Activated CD4-positive, alpha-beta memory T cell treated with anti-CD3 and anti-CD28 coated beads for 36 hours (primary cell): ENCODE measurements around the gene TRIM54. TPM values are rescaled to one million over a fixed set of nuclear protein-coding genes. Genes with fewer than 3 reads are reported as not detected.
"Not testable (repeated sequence)": the region's sequence is repeated elsewhere in the genome, so short reads cannot be mapped to it uniquely, and the experiment has no call there.

Experiments
- CTCF ChIA-PET: fragments of 350-600 bp; sonication (Branson Sonifier 250); formaldehyde crosslinking; loops from one replicate; lab custom pipeline; 2021; ENCODE audit warnings: antibody characterized with exemption, inconsistent platforms; lab: Charles Lee
- POLR2A ChIA-PET: fragments of 350-600 bp; sonication (Branson Sonifier 250); formaldehyde crosslinking; loops from one replicate; lab custom pipeline; 2021; ENCODE audit warnings: antibody characterized with exemption; lab: Charles Lee
- DNase-seq: peaks from one replicate; pipeline ENCODE4 v3.0.0-alpha.2; 2020
- H3K27ac Mint-ChIP-seq: one replicate; pipeline ENCODE4 v1.8.0; 2021; ENCODE audit warnings: mixed read lengths
- H3K27me3 Mint-ChIP-seq: one replicate; pipeline ENCODE4 v1.8.0; 2021; ENCODE audit warnings: mixed read lengths
- H3K36me3 Mint-ChIP-seq: one replicate; pipeline ENCODE4 v1.8.0; 2021; ENCODE audit warnings: mixed read lengths
- H3K4me1 Mint-ChIP-seq: one replicate; pipeline ENCODE4 v1.8.0; 2021; ENCODE audit warnings: low read depth, mixed read lengths
- H3K4me3 Mint-ChIP-seq: one replicate; pipeline ENCODE4 v1.8.0; 2021; ENCODE audit warnings: mild to moderate bottlenecking, mixed read lengths
- H3K9me3 Mint-ChIP-seq: one replicate; pipeline ENCODE4 v1.8.0; 2021; ENCODE audit warnings: mixed read lengths
- intact Hi-C: fragments of 100-400 bp; cut with micrococcal nuclease; formaldehyde crosslinking; loops from one replicate; pipeline ENCODE4 v1.15.1; 2023
- total RNA-seq, 2 experiments: library from RNA; stranded (reverse); gene quantifications; one replicate each; pipeline ENCODE4 v1.2.3, GENCODE V29; 2021

TRIM54 gene
- total RNA-seq, 2 experiments from 2014 or later: not detected

DNA sequence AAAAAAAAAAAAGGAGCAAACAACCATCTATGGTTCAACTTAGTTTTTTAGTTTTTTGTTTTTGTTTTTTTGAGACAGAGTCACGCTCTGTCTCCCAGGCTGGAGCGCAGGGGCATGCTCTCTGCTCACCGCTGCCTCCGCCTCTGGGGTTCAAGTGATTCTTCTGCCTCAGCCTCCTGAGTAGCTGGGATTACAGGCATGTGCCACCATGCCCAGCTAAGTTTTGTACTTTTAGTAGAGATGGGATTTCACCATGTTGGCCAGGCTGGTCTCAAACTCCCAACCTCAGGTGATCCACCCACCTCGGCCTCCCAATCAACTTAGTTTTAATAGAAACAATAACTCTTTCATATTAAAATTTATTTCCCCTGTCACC lies 71.1 kb downstream of the TRIM54 start:
- ChIA-PET POLR2A (interaction anchor here (0.6 to 1.2 kb wide), 2 partner anchors 18 to 189 kb away, joined by 3 to 4 read pairs; no protein-coding TSS in a partner anchor), CTCF (interaction anchor here (0.7 to 1.8 kb wide), 4 partner anchors 16 to 330 kb away, joined by 3 to 5 read pairs (median 4); no protein-coding TSS in a partner anchor)
- intact Hi-C loops: not testable (repeated sequence)

DNA sequence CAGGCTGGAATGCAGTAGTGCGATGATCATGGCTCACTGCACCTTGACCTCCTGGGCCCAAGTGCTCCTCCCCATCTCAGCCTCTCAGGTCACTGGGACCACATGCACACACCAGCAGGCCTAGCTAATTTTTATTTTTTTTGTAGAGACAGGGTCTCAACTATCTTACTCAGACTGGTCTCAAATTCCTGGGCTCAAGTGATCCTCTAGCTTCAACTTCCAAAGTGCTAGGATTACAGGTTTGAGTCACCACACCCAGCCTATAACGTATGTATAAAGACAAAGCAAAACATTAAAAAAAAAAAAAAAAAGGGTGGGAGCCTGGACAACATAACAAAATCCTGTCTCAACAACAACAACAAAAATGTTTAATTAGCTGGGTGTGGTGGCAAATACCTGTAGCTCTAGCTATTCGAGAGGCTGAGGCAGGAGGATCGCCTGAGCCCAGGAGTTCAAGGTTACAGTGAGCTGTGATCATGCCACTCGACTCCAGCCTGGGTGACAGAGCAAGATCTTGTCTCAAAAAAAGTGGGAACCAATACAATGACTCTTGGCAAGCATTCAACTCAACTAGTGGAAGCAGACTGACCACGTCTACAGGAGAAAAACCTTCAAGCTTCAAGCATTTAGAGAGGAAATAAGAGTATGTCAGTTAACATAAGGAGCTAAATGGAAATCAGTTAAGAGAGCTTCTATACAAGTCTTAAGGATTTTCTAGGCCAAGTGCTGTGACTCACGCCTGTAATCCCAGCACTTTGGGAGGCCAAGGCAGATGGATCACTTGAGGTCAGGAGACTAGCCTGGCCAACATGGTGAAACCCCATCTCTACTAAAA lies 71.8 kb downstream of the TRIM54 start:
- Mint-ChIP-seq H3K27ac (peak overlapping the region; percentile 5), H3K36me3 (peaks cover 13% of the 10 kb centered on the region), H3K4me3 (no peak overlapping the region), H3K27me3 (no peaks in the 10 kb centered on the region), H3K9me3 (no peaks in the 10 kb centered on the region), H3K4me1 (peaks cover 57% of the 10 kb centered on the region)
- POLR2A ChIA-PET: interaction anchor here (0.6 to 1.2 kb wide), 3 partner anchors 18 to 190 kb away, joined by 3 to 4 read pairs (median 3); partner anchors contain the start of gene MPV17
- CTCF ChIA-PET: interaction anchor here (1.1 to 1.8 kb wide), 3 partner anchors 15 to 330 kb away, joined by 3 to 5 read pairs (median 4); no protein-coding TSS in a partner anchor
- intact Hi-C loops: no loop called here
- DNase-seq: no peak

More for the DNA sequence above, 71.1 kb downstream of the TRIM54 start:
- Mint-ChIP-seq H3K4me1 (peaks cover 54% of the 10 kb centered on the region), H3K27ac (peak overlapping the region; percentile 5)
- H3K27me3 Mint-ChIP-seq, DNase-seq, H3K9me3 Mint-ChIP-seq, H3K4me3 Mint-ChIP-seq, H3K36me3 Mint-ChIP-seq: not testable (repeated sequence)

DNA sequence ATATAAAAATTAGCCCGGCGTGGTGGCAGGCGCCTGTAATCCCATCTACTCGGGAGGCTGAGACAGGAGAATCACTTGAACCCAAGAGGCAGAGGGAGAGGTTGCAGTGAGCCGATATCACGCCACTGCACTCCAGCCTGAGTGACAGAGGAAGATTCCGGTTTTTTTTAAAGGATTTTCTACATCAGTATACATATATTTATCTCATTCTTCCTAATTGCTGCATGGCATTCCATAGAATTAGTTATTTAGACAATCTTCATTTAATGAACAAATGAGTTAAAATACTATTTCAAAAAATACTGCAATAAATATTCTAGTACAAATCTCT lies 72.3 kb downstream of the TRIM54 start:
- POLR2A ChIA-PET: interaction anchor here (1.1 kb wide), 1 partner anchor 31 kb away, joined by 3 read pairs; the partner anchor contains the start of gene MPV17
- peaks cover 55% of the 10 kb centered on the region for H3K4me1 Mint-ChIP-seq
- CTCF ChIA-PET: interaction anchor here (1.8 kb wide), 1 partner anchor 15 kb away, joined by 5 read pairs; no protein-coding TSS in a partner anchor
- H3K4me3 Mint-ChIP-seq: no peak overlapping the region
- intact Hi-C loops: no loop called here
- peaks cover 11% of the 10 kb centered on the region for H3K36me3 Mint-ChIP-seq
- H3K9me3 Mint-ChIP-seq: no peaks in the 10 kb centered on the region
- DNase-seq: no peak
- H3K27ac Mint-ChIP-seq: no peak overlapping the region
- no peaks in the 10 kb centered on the region for H3K27me3 Mint-ChIP-seq

DNA sequence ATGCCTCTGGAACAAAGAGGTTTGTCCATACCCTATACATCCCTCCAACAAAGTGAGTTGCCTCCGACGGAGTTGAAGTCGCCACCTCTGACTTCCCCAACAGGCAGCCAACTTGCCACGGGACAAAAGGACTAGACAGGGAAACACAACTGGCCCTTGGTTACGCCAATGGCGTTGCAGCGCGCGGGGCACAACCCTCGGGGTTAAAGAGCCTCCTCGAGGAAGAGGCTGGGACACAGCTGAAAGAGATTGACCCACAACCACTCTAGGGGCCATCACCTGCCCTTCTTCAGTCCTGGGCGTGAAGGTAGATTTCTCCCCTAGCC lies 73.8 kb downstream of the TRIM54 start:
- Mint-ChIP-seq H3K4me1 (peaks cover 52% of the 10 kb centered on the region), H3K27me3 (no peaks in the 10 kb centered on the region), H3K27ac (peak overlapping the region; percentile 99), H3K4me3 (peak overlapping the region; percentile 98), H3K9me3 (no peaks in the 10 kb centered on the region), H3K36me3 (peaks cover 11% of the 10 kb centered on the region)
- intact Hi-C loops: loop anchor here (1.0 to 2.0 kb wide), 8 partner anchors 14 to 283 kb away; partner anchors contain the start of genes ATRAID, EIF2B4, IFT172 and MPV17
- POLR2A ChIA-PET: interaction anchor here (0.9 to 2.9 kb wide), 7 partner anchors 14 to 306 kb away, joined by 3 to 27 read pairs (median 6); partner anchors contain the start of genes EIF2B4, MPV17, NRBP1 and PPM1G
- CTCF ChIA-PET: interaction anchor here (1.4 to 1.6 kb wide), 3 partner anchors 13 to 74 kb away, joined by 4 to 6 read pairs (median 4); partner anchors contain the start of genes EIF2B4 and SNX17
- DNase-seq: no peak

DNA sequence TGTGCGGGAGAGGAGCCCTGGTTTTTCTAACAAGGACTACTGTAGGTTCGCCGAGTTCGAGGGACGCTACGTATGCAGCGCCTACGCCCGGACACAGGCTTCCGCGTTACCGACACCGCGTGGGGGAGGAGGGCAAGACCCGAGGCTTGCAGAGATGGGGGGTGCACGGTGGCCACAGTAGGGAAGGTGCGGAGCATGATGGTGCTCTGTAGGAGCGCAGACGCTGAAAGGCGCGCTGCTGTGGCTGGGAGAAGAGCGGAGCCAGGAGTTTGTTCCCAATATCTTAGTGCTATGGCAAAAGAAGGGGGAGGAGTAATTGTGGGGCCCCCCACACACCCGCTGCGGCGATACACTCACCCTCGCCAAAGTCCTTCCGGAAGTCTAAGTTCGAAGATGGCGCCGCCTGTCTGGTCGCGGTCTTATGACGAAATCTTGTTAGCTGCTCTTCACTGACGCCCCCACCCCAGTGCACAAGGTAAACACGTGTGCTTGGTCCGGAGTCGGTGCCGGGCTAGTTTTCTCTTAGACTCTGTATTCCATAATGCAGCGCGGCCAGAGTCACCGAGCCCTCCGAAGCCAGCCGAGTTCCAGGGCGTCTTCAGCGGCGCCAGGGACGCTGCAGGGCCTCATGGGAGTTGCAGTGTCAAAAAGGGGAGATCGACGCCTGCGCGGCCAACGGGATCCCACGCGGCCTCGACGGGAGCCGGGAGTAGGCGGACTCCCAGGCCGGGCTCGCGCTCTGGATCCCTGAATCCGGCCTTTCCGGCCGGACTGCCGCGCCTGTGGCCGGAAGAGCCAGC lies 74.4 kb downstream of the TRIM54 start, which contains the start of gene GTF3C2:
TSS of gene GTF3C2 (minus strand) at position 383 of the 800 bp plus-strand sequence. CDS start 13,210 bp downstream, outside the sequence.
- POLR2A ChIA-PET: interaction anchor here (0.7 to 2.9 kb wide), 8 partner anchors 9 to 306 kb away, joined by 3 to 27 read pairs (median 5); partner anchors contain the start of genes EIF2B4, MPV17, NRBP1 and PPM1G
- H3K27me3 Mint-ChIP-seq: no peaks in the 10 kb centered on the region
- no peaks in the 10 kb centered on the region for H3K9me3 Mint-ChIP-seq
- peak; percentile 96 for DNase-seq
- intact Hi-C loops: loop anchor here (1.0 to 2.0 kb wide), 8 partner anchors 14 to 282 kb away; partner anchors contain the start of genes ATRAID, EIF2B4, IFT172 and MPV17
- H3K4me1 Mint-ChIP-seq: peaks cover 51% of the 10 kb centered on the region
- CTCF ChIA-PET: interaction anchor here (0.8 to 1.6 kb wide), 7 partner anchors 13 to 326 kb away, joined by 3 to 6 read pairs (median 4); partner anchors contain the start of genes EIF2B4, MPV17 and SNX17
- H3K4me3 Mint-ChIP-seq: peak within 1 kb of the TSS; percentile 98
- H3K27ac Mint-ChIP-seq: peak within 1 kb of the TSS; percentile 99
- peaks cover 11% of the 10 kb centered on the region for H3K36me3 Mint-ChIP-seq

Other genes with a start within 250 kb of the TRIM54 start
- gene TMEM214, start 249.5 kb upstream of the TRIM54 start, total RNA-seq: 10 to 100 TPM; 52.4 to 60.1 TPM
- gene AGBL5, start 230.8 kb upstream of the TRIM54 start, total RNA-seq: 10 to 100 TPM; 12.9 to 14.1 TPM
- gene OST4, start 210.8 kb upstream of the TRIM54 start, total RNA-seq: 100 to 1,000 TPM; 307 to 310 TPM
- gene EMILIN1, start 203.8 kb upstream of the TRIM54 start, total RNA-seq: under 1 TPM; 0.29 to 0.51 TPM
- 10 to 100 TPM; 12.7 to 13.3 TPM for gene KHK, start 195.7 kb upstream of the TRIM54 start, total RNA-seq
- gene CGREF1, start 163.3 kb upstream of the TRIM54 start, total RNA-seq: 1 to 10 TPM; 2.7 to 2.9 TPM
- gene ABHD1, start 158.6 kb upstream of the TRIM54 start, total RNA-seq: under 1 TPM; 0.29 to 0.76 TPM
- 10 to 100 TPM; 64.7 to 65.4 TPM for gene PREB, start 147.8 kb upstream of the TRIM54 start, total RNA-seq
- gene PRR30, start 143.0 kb upstream of the TRIM54 start, total RNA-seq: not detected
- not detected for gene TCF23, start 133.4 kb upstream of the TRIM54 start, total RNA-seq
- 10 to 100 TPM; 84.0 to 92.7 TPM for gene ATRAID, start 70.4 kb upstream of the TRIM54 start, total RNA-seq
- 10 to 100 TPM; 29.2 to 30.2 TPM for gene SLC5A6, start 70.2 kb upstream of the TRIM54 start, total RNA-seq
- 100 to 1,000 TPM in 1 of 2 experiments, 10 to 100 TPM in 1; 99.7 to 102 TPM for gene CAD, start 65.1 kb upstream of the TRIM54 start, total RNA-seq
- gene SLC30A3, start 19.4 kb upstream of the TRIM54 start, total RNA-seq: under 1 TPM; 0.86 to 0.90 TPM
- under 1 TPM in 1 of 2 experiments, not detected in 1; 0.19 TPM for gene DNAJC5G, start 7.0 kb upstream of the TRIM54 start, total RNA-seq
- 1 to 10 TPM; 1.8 to 1.9 TPM for gene UCN, start 26.0 kb downstream of the TRIM54 start, total RNA-seq
- gene MPV17, start 40.7 kb downstream of the TRIM54 start, total RNA-seq: 10 to 100 TPM; 85.5 to 86.0 TPM
- gene GTF3C2, start 74.3 kb downstream of the TRIM54 start, total RNA-seq: 10 to 100 TPM; 55.2 to 64.5 TPM
- 10 to 100 TPM; 34.6 to 36.5 TPM for gene EIF2B4, start 87.9 kb downstream of the TRIM54 start, total RNA-seq
- gene SNX17, start 88.2 kb downstream of the TRIM54 start, total RNA-seq: 10 to 100 TPM; 91.2 to 93.2 TPM
- gene ZNF513, start 98.3 kb downstream of the TRIM54 start, total RNA-seq: 1 to 10 TPM; 8.6 to 9.7 TPM
- gene PPM1G, start 127.2 kb downstream of the TRIM54 start, total RNA-seq: 100 to 1,000 TPM; 127 to 132 TPM
- 10 to 100 TPM; 80.8 to 82.7 TPM for gene NRBP1, start 146.2 kb downstream of the TRIM54 start, total RNA-seq
- gene KRTCAP3, start 160.0 kb downstream of the TRIM54 start, total RNA-seq: 1 to 10 TPM; 5.4 to 6.4 TPM
- 1 to 10 TPM; 7.7 to 8.2 TPM for gene IFT172, start 207.3 kb downstream of the TRIM54 start, total RNA-seq
- gene FNDC4, start 212.8 kb downstream of the TRIM54 start, total RNA-seq: under 1 TPM; 0.22 to 0.38 TPM
- gene GCKR, start 214.4 kb downstream of the TRIM54 start, total RNA-seq: not detected